ENCODE measurements around the gene SP110.

Gene SP110

DNA sequence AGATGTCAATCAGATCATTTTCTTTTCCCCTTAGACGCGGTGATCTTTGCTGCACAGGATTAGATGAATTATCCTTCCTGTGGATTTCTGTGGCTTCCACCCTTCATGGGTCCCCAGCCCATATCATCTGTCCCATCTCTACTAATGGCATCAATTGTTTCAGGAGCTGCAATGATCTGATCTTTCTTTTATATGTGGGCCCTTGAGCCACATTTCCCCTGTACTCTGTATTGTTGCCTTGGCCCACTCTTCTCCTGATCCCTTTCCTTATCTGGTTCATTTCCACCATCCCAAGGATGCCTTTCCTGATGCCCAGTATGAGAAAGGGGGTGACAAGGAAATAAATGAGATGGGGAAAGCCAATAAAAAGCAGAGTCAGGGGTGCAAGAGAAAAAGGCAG is 30.4 kb upstream of the SP110 start:
- Histone ChIP-seq H3K36me3 (ENCODE audit: control insufficient read depth, insufficient read depth, low read length) (no peaks in the 10 kb centered on the region), H3K4me3 (ENCODE audit: low read depth, low read length) (no peak overlapping the region), H3K9me3 (ENCODE audit: control insufficient read depth, insufficient read depth, low read length) (no peaks in the 10 kb centered on the region), H3K4me1 (ENCODE audit: control insufficient read depth, insufficient read depth, low read length) (no peaks in the 10 kb centered on the region), H3K27me3 (ENCODE audit: control insufficient read depth, insufficient read depth, low read length) (no peaks in the 10 kb centered on the region), H3K27ac (ENCODE audit: low read depth, low read length) (no peak overlapping the region), H3K9ac (ENCODE audit: low read depth, low read length) (no peak overlapping the region)

GRCh38 chr2:230246206-230246605 is 26.4 kb upstream of the SP110 start:
- Histone ChIP-seq H3K27me3 (ENCODE audit: control insufficient read depth, insufficient read depth, low read length) (no peaks in the 10 kb centered on the region), H3K4me3 (ENCODE audit: low read depth, low read length) (no peak overlapping the region)

GRCh38 chr2:230244211-230244610 is 24.4 kb upstream of the SP110 start:
- Histone ChIP-seq H3K36me3 (ENCODE audit: control insufficient read depth, insufficient read depth, low read length) (no peaks in the 10 kb centered on the region), H3K27ac (ENCODE audit: low read depth, low read length) (no peak overlapping the region), H3K9me3 (ENCODE audit: control insufficient read depth, insufficient read depth, low read length) (no peaks in the 10 kb centered on the region), H3K4me1 (ENCODE audit: control insufficient read depth, insufficient read depth, low read length) (no peaks in the 10 kb centered on the region), H3K27me3 (ENCODE audit: control insufficient read depth, insufficient read depth, low read length) (no peaks in the 10 kb centered on the region), H3K4me3 (ENCODE audit: low read depth, low read length) (no peak overlapping the region), H3K9ac (ENCODE audit: low read depth, low read length) (no peak overlapping the region)

More at GRCh38 chr2:230246206-230246605, 26.4 kb upstream of the SP110 start:
- Histone ChIP-seq H3K27ac (ENCODE audit: low read depth, low read length) (no peak overlapping the region), H3K9ac (ENCODE audit: low read depth, low read length) (no peak overlapping the region), H3K36me3 (ENCODE audit: control insufficient read depth, insufficient read depth, low read length) (no peaks in the 10 kb centered on the region), H3K9me3 (ENCODE audit: control insufficient read depth, insufficient read depth, low read length) (no peaks in the 10 kb centered on the region), H3K4me1 (ENCODE audit: control insufficient read depth, insufficient read depth, low read length) (no peaks in the 10 kb centered on the region)

- no peaks in the 10 kb centered on the region for H3K9me3 ChIP-seq (ENCODE audit: control insufficient read depth, insufficient read depth, low read length)
- no peak overlapping the region for H3K4me3 ChIP-seq (ENCODE audit: low read depth, low read length)
- peaks cover 6% of the 10 kb centered on the region for H3K4me1 ChIP-seq (ENCODE audit: control insufficient read depth, insufficient read depth, low read length)
- H3K27me3 ChIP-seq (ENCODE audit: control insufficient read depth, insufficient read depth, low read length), result no peaks in the 10 kb centered on the region
- no peak overlapping the region for H3K27ac ChIP-seq (ENCODE audit: low read depth, low read length)
- H3K9ac ChIP-seq (ENCODE audit: low read depth, low read length), result no peak overlapping the region
- no peaks in the 10 kb centered on the region for H3K36me3 ChIP-seq (ENCODE audit: control insufficient read depth, insufficient read depth, low read length)
Measured at GRCh38 chr2:230234845-230235244, 15.1 kb upstream of the SP110 start.

DNA sequence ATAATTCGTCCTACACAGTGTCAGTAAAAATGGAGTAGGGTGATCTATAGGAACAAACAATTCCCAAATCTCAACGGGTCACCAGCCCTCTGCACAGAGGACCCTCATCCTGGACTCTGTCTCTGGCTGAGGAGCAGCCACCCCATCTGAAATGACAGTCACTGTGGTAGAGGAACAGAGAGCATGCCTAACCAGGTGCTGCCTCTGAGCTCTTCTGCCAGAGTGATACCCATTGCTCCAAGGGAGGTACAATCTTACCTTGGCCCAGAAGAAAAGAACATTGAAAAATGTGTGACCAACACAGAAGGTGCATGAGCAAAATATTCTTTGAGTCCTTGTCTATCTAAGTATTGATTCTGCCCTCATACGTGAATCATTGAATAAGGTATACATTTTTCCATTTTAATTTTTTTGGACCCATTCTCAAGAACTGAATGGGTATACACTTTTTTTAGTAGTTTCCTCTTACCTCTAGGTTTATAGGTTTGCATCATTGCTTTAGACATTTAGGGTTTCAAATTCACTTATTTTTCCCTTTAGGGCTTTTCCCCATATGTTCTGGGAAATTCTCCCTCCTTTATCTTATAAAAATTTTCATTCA is 14.4 kb upstream of the SP110 start:
- Histone ChIP-seq H3K36me3 (ENCODE audit: control insufficient read depth, insufficient read depth, low read length) (no peaks in the 10 kb centered on the region), H3K27ac (ENCODE audit: low read depth, low read length) (no peak overlapping the region), H3K27me3 (ENCODE audit: control insufficient read depth, insufficient read depth, low read length) (no peaks in the 10 kb centered on the region)

DNA sequence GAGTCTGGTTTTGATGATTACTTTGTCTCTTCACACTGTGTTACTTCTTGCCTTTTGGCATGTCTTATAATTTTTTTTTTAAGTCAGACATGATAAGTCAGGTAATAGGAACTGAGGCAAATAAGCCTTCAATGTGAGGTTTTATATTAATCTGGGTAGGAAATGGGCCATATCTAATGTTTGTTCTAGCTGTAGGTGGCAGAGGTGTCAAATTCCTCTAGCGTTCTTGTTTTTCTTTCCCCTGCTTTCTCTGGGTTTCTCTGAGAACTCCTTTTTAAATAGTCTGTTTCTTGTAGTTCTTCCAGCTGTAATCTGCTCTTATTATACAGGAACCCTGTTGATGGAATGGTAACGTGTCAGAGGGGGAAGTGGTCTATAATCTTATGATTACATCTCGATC is 11.5 kb upstream of the SP110 start:
- no peaks in the 10 kb centered on the region for H3K9me3 ChIP-seq (ENCODE audit: control insufficient read depth, insufficient read depth, low read length)
- no peak overlapping the region for H3K27ac ChIP-seq (ENCODE audit: low read depth, low read length)
- H3K27me3 ChIP-seq (ENCODE audit: control insufficient read depth, insufficient read depth, low read length), result no peaks in the 10 kb centered on the region
- no peak overlapping the region for H3K9ac ChIP-seq (ENCODE audit: low read depth, low read length)
- H3K36me3 ChIP-seq (ENCODE audit: control insufficient read depth, insufficient read depth, low read length), result no peaks in the 10 kb centered on the region
- H3K4me1 ChIP-seq (ENCODE audit: control insufficient read depth, insufficient read depth, low read length), result peaks cover 9% of the 10 kb centered on the region
- no peak overlapping the region for H3K4me3 ChIP-seq (ENCODE audit: low read depth, low read length)

More for the DNA sequence above, 14.4 kb upstream of the SP110 start:
- Histone ChIP-seq H3K9me3 (ENCODE audit: control insufficient read depth, insufficient read depth, low read length) (no peaks in the 10 kb centered on the region), H3K9ac (ENCODE audit: low read depth, low read length) (no peak overlapping the region), H3K4me1 (ENCODE audit: control insufficient read depth, insufficient read depth, low read length) (peaks cover 9% of the 10 kb centered on the region), H3K4me3 (ENCODE audit: low read depth, low read length) (no peak overlapping the region)

DNA sequence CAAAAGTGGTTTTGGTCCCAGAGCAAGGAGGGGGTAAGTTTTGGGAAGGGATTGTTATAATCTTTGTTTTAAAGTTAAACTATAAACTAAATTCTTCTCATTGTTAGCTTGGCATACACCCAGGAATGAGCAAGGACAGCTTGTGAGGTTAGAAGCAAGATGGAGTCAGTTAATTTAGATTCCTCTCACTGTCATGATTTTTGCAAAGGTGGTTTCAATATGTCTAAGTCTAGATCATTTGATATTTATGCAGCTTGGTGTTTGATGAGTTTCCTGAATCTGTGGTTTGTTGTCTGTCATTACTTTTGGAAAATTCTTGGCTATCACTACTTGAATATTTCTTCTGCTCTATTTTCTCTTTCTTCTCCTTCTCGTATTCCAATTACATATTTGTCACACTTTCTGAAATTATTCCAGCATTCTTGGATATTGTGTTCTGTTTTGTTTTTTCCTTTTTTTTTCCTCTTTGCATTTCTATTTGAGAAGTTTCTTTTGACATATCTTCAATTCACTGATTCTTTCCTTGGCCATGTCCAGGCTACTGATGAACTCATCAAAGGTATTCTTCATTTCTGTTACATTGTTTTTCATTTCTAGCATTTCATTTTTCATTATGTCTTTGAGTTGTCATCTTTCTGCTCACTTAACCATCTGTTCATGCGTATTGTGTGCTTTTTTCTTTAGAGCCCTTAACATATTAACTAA is 10.9 kb upstream of the SP110 start:
- H3K27me3 ChIP-seq (ENCODE audit: control insufficient read depth, insufficient read depth, low read length), result no peaks in the 10 kb centered on the region
- H3K27ac ChIP-seq (ENCODE audit: low read depth, low read length), result peak overlapping the region; percentile 66
- H3K9me3 ChIP-seq (ENCODE audit: control insufficient read depth, insufficient read depth, low read length), result no peaks in the 10 kb centered on the region
- peaks cover 9% of the 10 kb centered on the region for H3K4me1 ChIP-seq (ENCODE audit: control insufficient read depth, insufficient read depth, low read length)
- no peak overlapping the region for H3K9ac ChIP-seq (ENCODE audit: low read depth, low read length)
- H3K36me3 ChIP-seq (ENCODE audit: control insufficient read depth, insufficient read depth, low read length), result no peaks in the 10 kb centered on the region
- no peak overlapping the region for H3K4me3 ChIP-seq (ENCODE audit: low read depth, low read length)

- Histone ChIP-seq H3K27ac (ENCODE audit: low read depth, low read length) (peak overlapping the region; percentile 82), H3K9me3 (ENCODE audit: control insufficient read depth, insufficient read depth, low read length) (no peaks in the 10 kb centered on the region), H3K36me3 (ENCODE audit: control insufficient read depth, insufficient read depth, low read length) (no peaks in the 10 kb centered on the region), H3K27me3 (ENCODE audit: control insufficient read depth, insufficient read depth, low read length) (no peaks in the 10 kb centered on the region), H3K4me1 (ENCODE audit: control insufficient read depth, insufficient read depth, low read length) (peaks cover 9% of the 10 kb centered on the region), H3K4me3 (ENCODE audit: low read depth, low read length) (no peak overlapping the region), H3K9ac (ENCODE audit: low read depth, low read length) (no peak overlapping the region; the same call in 1 of the 2 replicates)
Measured at GRCh38 chr2:230230087-230230486, 10.3 kb upstream of the SP110 start.

DNA sequence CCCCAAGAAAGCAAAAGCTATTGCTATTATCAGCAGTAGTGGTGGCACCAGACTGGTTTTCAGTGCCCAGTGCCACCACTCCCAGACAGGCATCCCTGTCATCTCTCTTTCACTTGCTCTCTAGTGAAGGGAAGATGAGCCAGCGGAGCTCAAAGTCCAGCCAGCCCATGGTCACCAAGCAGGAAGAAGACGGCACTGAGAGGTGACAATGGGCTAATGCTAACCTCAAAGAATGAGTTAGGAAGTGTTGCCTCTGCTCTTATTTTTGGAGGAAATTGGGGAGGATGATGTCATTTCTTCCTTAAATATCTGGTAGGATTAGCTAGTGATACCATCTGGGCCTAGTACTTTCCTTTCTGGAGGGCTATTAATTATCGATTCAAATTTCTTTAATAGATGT is 7.4 kb upstream of the SP110 start:
- Histone ChIP-seq H3K4me3 (ENCODE audit: low read depth, low read length) (no peak overlapping the region), H3K4me1 (ENCODE audit: control insufficient read depth, insufficient read depth, low read length) (peaks cover 9% of the 10 kb centered on the region), H3K36me3 (ENCODE audit: control insufficient read depth, insufficient read depth, low read length) (no peaks in the 10 kb centered on the region), H3K27me3 (ENCODE audit: control insufficient read depth, insufficient read depth, low read length) (no peaks in the 10 kb centered on the region), H3K9me3 (ENCODE audit: control insufficient read depth, insufficient read depth, low read length) (no peaks in the 10 kb centered on the region), H3K9ac (ENCODE audit: low read depth, low read length) (no peak overlapping the region), H3K27ac (ENCODE audit: low read depth, low read length) (no peak overlapping the region)

DNA sequence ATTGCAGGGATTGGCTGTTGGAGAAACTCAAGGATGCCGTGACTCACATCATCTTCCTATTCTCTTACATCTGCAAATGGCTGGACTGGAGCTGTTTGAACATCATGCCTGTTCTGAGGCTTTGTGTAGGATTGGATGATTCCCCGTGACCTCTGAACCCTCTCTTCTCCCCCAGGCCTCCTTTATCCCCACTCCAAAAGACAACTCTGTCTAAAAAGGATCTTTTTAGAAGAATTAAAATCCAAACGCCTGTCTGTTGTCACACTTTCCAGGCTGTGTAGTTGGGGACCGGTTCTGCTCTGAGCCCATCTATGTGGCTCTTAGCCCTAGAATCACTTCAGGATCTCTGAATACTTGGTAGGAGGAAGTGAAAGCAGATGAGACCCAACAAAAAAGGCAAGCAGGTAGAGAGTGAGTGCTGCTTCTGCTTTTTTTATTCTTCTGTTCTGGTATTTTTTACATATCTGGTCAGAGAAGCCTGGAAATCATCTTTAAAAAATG is 6.3 kb upstream of the SP110 start:
- H3K36me3 ChIP-seq (ENCODE audit: control insufficient read depth, insufficient read depth, low read length), result no peaks in the 10 kb centered on the region
- H3K27ac ChIP-seq (ENCODE audit: low read depth, low read length), result no peak overlapping the region
- H3K27me3 ChIP-seq (ENCODE audit: control insufficient read depth, insufficient read depth, low read length), result no peaks in the 10 kb centered on the region
- H3K4me3 ChIP-seq (ENCODE audit: low read depth, low read length), result no peak overlapping the region
- H3K9me3 ChIP-seq (ENCODE audit: control insufficient read depth, insufficient read depth, low read length), result no peaks in the 10 kb centered on the region
- H3K9ac ChIP-seq (ENCODE audit: low read depth, low read length), result no peak overlapping the region
- H3K4me1 ChIP-seq (ENCODE audit: control insufficient read depth, insufficient read depth, low read length), result peaks cover 9% of the 10 kb centered on the region

GRCh38 chr2:230225486-230225885 is 5.7 kb upstream of the SP110 start, which contains the start of gene SP140:
Gene SP140, plus strand, starts transcription at chr2:230225736. Its CDS starts 109 bp downstream, at chr2:230225845.
- Histone ChIP-seq H3K9ac (ENCODE audit: low read depth, low read length) (no peak within 1 kb of the TSS), H3K27ac (ENCODE audit: low read depth, low read length) (no peak within 1 kb of the TSS), H3K36me3 (ENCODE audit: control insufficient read depth, insufficient read depth, low read length) (no peaks in the 10 kb centered on the region), H3K9me3 (ENCODE audit: control insufficient read depth, insufficient read depth, low read length) (no peaks in the 10 kb centered on the region), H3K4me1 (ENCODE audit: control insufficient read depth, insufficient read depth, low read length) (peaks cover 9% of the 10 kb centered on the region), H3K4me3 (ENCODE audit: low read depth, low read length) (no peak within 1 kb of the TSS), H3K27me3 (ENCODE audit: control insufficient read depth, insufficient read depth, low read length) (no peaks in the 10 kb centered on the region)
